GM23338 (cell line): ENCODE data around the gene NTRK3. TPM values are rescaled to one million over a fixed set of nuclear protein-coding genes. Genes with fewer than 3 reads are reported as not detected.

ENCODE experiments used
- ATAC-seq: fragments of 200-7000 bp; cut with Tn5 transposase; 3 replicates; pipeline ENCODE4 v1.9.1; 2020
- DNase-seq: peaks from one replicate; pipeline ENCODE4 v3.0.0-alpha.2; 2015; ENCODE audit warnings: low spot score
- H2AFZ ChIP-seq: fragments of 200-600 bp; sonication (generic); 2 replicates; pipeline ENCODE4 v1.8.0; 2016; ENCODE audit warnings: antibody characterized with exemption, mild to moderate bottlenecking, moderate library complexity
- H3F3A ChIP-seq: fragments of 200-600 bp; sonication (generic); replicated peaks from 2 replicates; pipeline ENCODE4 v1.8.0; 2017; ENCODE audit warnings: antibody characterized with exemption, mixed run types, low read depth
- H3K27ac ChIP-seq: fragments of 200-600 bp; sonication (generic); 2 replicates; pipeline ENCODE4 v1.6.1; 2016; ENCODE audit warnings: low read depth
- H3K27me3 ChIP-seq: fragments of 200-600 bp; sonication (generic); 2 replicates; pipeline ENCODE4 v1.8.0; 2016; ENCODE audit warnings: mild to moderate bottlenecking, mixed run types, moderate library complexity; ENCODE audit not compliant: insufficient read depth
- H3K36me3 ChIP-seq: fragments of 200-600 bp; sonication (generic); 2 replicates; pipeline ENCODE4 v1.8.0; 2016; ENCODE audit warnings: mild to moderate bottlenecking; ENCODE audit not compliant: insufficient read depth
- H3K4me1 ChIP-seq: fragments of 200-600 bp; sonication (generic); 2 replicates; pipeline ENCODE4 v1.8.0; 2016; ENCODE audit warnings: mild to moderate bottlenecking, moderate library complexity; ENCODE audit not compliant: insufficient read depth
- H3K4me2 ChIP-seq: fragments of 200-600 bp; sonication (generic); 2 replicates; pipeline ENCODE4 v1.7.1; 2017; ENCODE audit warnings: mixed run types
- H3K4me3 ChIP-seq: fragments of 200-600 bp; sonication (generic); 2 replicates; pipeline ENCODE4 v1.6.1; 2016; ENCODE audit warnings: mixed run types
- H3K79me2 ChIP-seq: fragments of 200-600 bp; sonication (generic); replicated peaks from 2 replicates; pipeline ENCODE4 v1.8.0; 2017; ENCODE audit warnings: mild to moderate bottlenecking; ENCODE audit not compliant: insufficient read depth
- H3K9me2 ChIP-seq: fragments of 200-600 bp; sonication (generic); 2 replicates; pipeline ENCODE4 v1.8.0; 2017; ENCODE audit not compliant: insufficient read depth
- H4K20me1 ChIP-seq: fragments of 200-600 bp; sonication (generic); replicated peaks from 2 replicates; pipeline ENCODE4 v1.8.0; 2017; ENCODE audit warnings: mild to moderate bottlenecking; ENCODE audit not compliant: insufficient read depth
- H3K27ac Mint-ChIP-seq: 2 replicates; pipeline ENCODE4 v1.8.0; 2020; ENCODE audit warnings: inconsistent platforms, mild to moderate bottlenecking, moderate library complexity, mixed read lengths
- H3K27me3 Mint-ChIP-seq: 3 replicates; pipeline ENCODE4 v1.8.0; 2022; ENCODE audit warnings: low read depth, mild to moderate bottlenecking, moderate library complexity, mixed read lengths, inconsistent platforms; ENCODE audit not compliant: insufficient read depth, poor library complexity
- H3K36me3 Mint-ChIP-seq: 3 replicates; pipeline ENCODE4 v1.8.0; 2021; ENCODE audit warnings: low read depth, mild to moderate bottlenecking, inconsistent platforms, moderate library complexity, mixed read lengths
- H3K4me1 Mint-ChIP-seq: 3 replicates; pipeline ENCODE4 v1.8.0; 2020; ENCODE audit warnings: mild to moderate bottlenecking, inconsistent platforms, mixed read lengths
- H3K4me3 Mint-ChIP-seq: 3 replicates; pipeline ENCODE4 v1.8.0; 2021; ENCODE audit warnings: moderate library complexity, mild to moderate bottlenecking, inconsistent platforms, mixed read lengths
- H3K9me3 Mint-ChIP-seq: 3 replicates; pipeline ENCODE4 v1.8.0; 2020; ENCODE audit warnings: moderate library complexity, mild to moderate bottlenecking, inconsistent platforms, mixed read lengths
- CREB1 ChIP-seq: fragments of 250-450 bp; sonication (Bioruptor Pico); IDR thresholded peaks from 2 replicates; pipeline ENCODE4 v1.5.0; 2020; ENCODE audit warnings: low read depth, mild to moderate bottlenecking, moderate library complexity
- CTCF ChIP-seq, 2 experiments: fragments of 200-600 bp in 1 of 2; sonication (generic) in 1 of 2; conservative IDR thresholded peaks; 2 replicates each; pipeline versions ENCODE4 v1.5.1 to v1.6.1; 2016 to 2017; ENCODE audit warnings: antibody characterized with exemption in 2 of 2, low read depth in 2 of 2, mild to moderate bottlenecking in 2 of 2, moderate library complexity in 1 of 2
- ETS1 ChIP-seq: IDR thresholded peaks from 2 replicates; pipeline ENCODE4 v1.6.1; 2016; ENCODE audit warnings: antibody characterized with exemption
- EZH2 ChIP-seq: fragments of 200-600 bp; sonication (generic); IDR thresholded peaks from one replicate; pipeline ENCODE4 v1.8.0; 2017; ENCODE audit warnings: antibody characterized with exemption, mild to moderate bottlenecking, low read depth; ENCODE audit not compliant: unreplicated experiment
- EZH2phosphoT487 ChIP-seq: fragments of 200-600 bp; sonication (generic); IDR thresholded peaks from one replicate; pipeline ENCODE4 v1.8.1; 2018; ENCODE audit warnings: antibody characterized with exemption; ENCODE audit not compliant: unreplicated experiment
- JUNB ChIP-seq: IDR thresholded peaks from one replicate; pipeline ENCODE4 v1.6.1; 2016; ENCODE audit warnings: antibody characterized with exemption; ENCODE audit not compliant: unreplicated experiment
- POLR2AphosphoS5 ChIP-seq: IDR thresholded peaks from 2 replicates; pipeline ENCODE4 v1.6.1; 2016; ENCODE audit warnings: antibody characterized with exemption, low read depth
- REST ChIP-seq: IDR thresholded peaks from one replicate; pipeline ENCODE4 v1.6.1; 2018; ENCODE audit warnings: antibody characterized with exemption; ENCODE audit not compliant: unreplicated experiment
- STAT1 ChIP-seq: IDR thresholded peaks from one replicate; pipeline ENCODE4 v1.6.1; 2016; ENCODE audit warnings: antibody characterized with exemption; ENCODE audit not compliant: unreplicated experiment
- ZNF114 ChIP-seq: fragments of 250-450 bp; sonication (Bioruptor Pico); IDR thresholded peaks from 2 replicates; pipeline ENCODE4 v1.5.0; 2020; ENCODE audit warnings: mild to moderate bottlenecking, moderate library complexity
- ZNF331 ChIP-seq: fragments of 250-450 bp; sonication (Bioruptor Pico); IDR thresholded peaks from 2 replicates; pipeline ENCODE4 v1.5.0; 2020; ENCODE audit warnings: low read depth, mild to moderate bottlenecking, moderate library complexity
- polyA plus RNA-seq: library from polyadenylated mRNA; unstranded; fragments of >200 nt; fragmentation: Nextera tagmentation; extraction: Ambion mirVana; gene quantifications from 2 replicates; pipeline ENCODE4 v1.2.1, GENCODE V29; 2016
- total RNA-seq: library from RNA; depleted of rRNA; stranded (reverse); fragments of >200 nt; shearing (Covaris generic); gene quantifications from 2 replicates; pipeline ENCODE4 v1.2.3, GENCODE V29; 2014

Gene NTRK3
- total and polyA plus RNA-seq, 2 experiments from 2014 or later, result 3.1 to 5.3 TPM

- TF ChIP-seq REST (no peak), ZNF114 (CRISPR knock-in tag) (no peak), CREB1 (CRISPR knock-in tag) (no peak), CTCF (conservative IDR thresholded peaks at IDR 0.05; ENCODE audit: low read depth in 2 of 2) (no peak)
Observed at GRCh38 chr15:88006146-88006545, 250.4 kb downstream of the NTRK3 start (continued).

- no peaks in the 10 kb centered on the region for H3K36me3 ChIP-seq
- no peak overlapping the region for H3K4me3 ChIP-seq
- Mint-ChIP-seq H3K4me3 (no peak overlapping the region), H3K27me3 (no peaks in the 10 kb centered on the region), H3K4me1 (no peaks in the 10 kb centered on the region), H3K36me3 (no peaks in the 10 kb centered on the region), H3K27ac (no peak overlapping the region; the same call in 1 of the 2 replicates), H3K9me3 (peaks cover 2% of the 10 kb centered on the region; the same call in 1 of the 3 replicates)
- peaks cover 2% of the 10 kb centered on the region; the same call in 1 of the 2 replicates for H3K9me2 ChIP-seq
- H3K4me1 ChIP-seq, result no peaks in the 10 kb centered on the region
- TF ChIP-seq STAT1 (no peak), CTCF (conservative IDR thresholded peaks at IDR 0.05; ENCODE audit: low read depth in 2 of 2) (no peak), JUNB (no peak), EZH2 (no peak), POLR2AphosphoS5 (no peak), EZH2phosphoT487 (no peak), ZNF114 (CRISPR knock-in tag) (no peak), CREB1 (CRISPR knock-in tag) (no peak), ZNF331 (no peak), ETS1 (no peak)
- no peak overlapping the region for H2AFZ ChIP-seq
- no peaks in the 10 kb centered on the region for H3K79me2 ChIP-seq
- H3K27me3 ChIP-seq, result no peaks in the 10 kb centered on the region
- no peak for ATAC-seq
- no peak overlapping the region for H3K4me2 ChIP-seq
- no peaks in the 10 kb centered on the region for H4K20me1 ChIP-seq
- no peak overlapping the region for H3K27ac ChIP-seq
- H3F3A ChIP-seq, result no peaks in the 10 kb centered on the region
- no peak for DNase-seq
Observed at GRCh38 chr15:88004399-88004798, 252.1 kb downstream of the NTRK3 start.
